Neutrophil (primary cell): ENCODE data around the gene MDM4.

Experiments used
- H3K27ac ChIP-seq: fragments of 200-600 bp; sonication (generic); 2 replicates; pipeline ENCODE4 v1.5.1; 2016; ENCODE audit warnings: mild to moderate bottlenecking, moderate library complexity
- H3K27me3 ChIP-seq: fragments of 200-600 bp; sonication (generic); 2 replicates; pipeline ENCODE4 v1.6.0; 2016; ENCODE audit warnings: mild to moderate bottlenecking
- H3K36me3 ChIP-seq: fragments of 200-600 bp; sonication (generic); 2 replicates; pipeline ENCODE4 v1.5.1; 2017
- H3K4me1 ChIP-seq, 2 experiments: fragments of 200-600 bp in 1 of 2; sonication (generic) in 1 of 2; 1 replicate in 1 of 2; 2 replicates in 1 of 2; pipeline versions ENCODE4 v1.5.1 to v1.6.1; 2013 to 2016; ENCODE audit warnings: low read depth in 1 of 2, low read length in 1 of 2, mild to moderate bottlenecking in 1 of 2, moderate library complexity in 1 of 2; ENCODE audit not compliant: control insufficient read depth in 1 of 2, insufficient read depth in 1 of 2
- H3K4me3 ChIP-seq, 2 experiments: fragments of 200-600 bp in 1 of 2; sonication (generic) in 1 of 2; 1 replicate in 1 of 2; 2 replicates in 1 of 2; pipeline ENCODE4 v1.5.1; 2013 to 2016; ENCODE audit warnings: low read depth in 1 of 2, low read length in 1 of 2, mild to moderate bottlenecking in 1 of 2, moderate library complexity in 1 of 2
- H3K9me3 ChIP-seq: fragments of 200-600 bp; sonication (generic); 2 replicates; pipeline ENCODE4 v1.5.1; 2016
- TF ChIP-seq, protein P1 (sequence below): fragments of 200-600 bp; sonication (generic); IDR thresholded peaks from 2 replicates; pipeline ENCODE4 v1.5.1; 2016; ENCODE audit warnings: antibody characterized with exemption

MDM4 gene

DNA sequence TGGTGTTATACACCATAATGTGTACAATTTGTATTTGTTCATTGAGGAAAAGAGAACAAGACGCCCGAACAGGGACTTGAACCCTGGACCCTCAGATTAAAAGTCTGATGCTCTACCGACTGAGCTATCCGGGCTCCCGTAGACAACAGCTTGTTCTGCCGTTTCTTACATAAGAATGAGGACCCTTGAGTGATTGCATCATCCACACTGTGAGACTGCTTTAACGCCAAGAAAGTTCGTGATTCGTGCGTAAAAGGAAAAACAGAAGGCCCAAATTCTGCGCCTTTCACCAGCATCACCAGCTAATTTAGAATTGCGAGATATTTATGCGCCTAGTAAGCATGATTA lies 9.3 kb upstream of the MDM4 start:
- H3K27ac ChIP-seq, result peak overlapping the region; percentile 82
- no peaks in the 10 kb centered on the region for H3K9me3 ChIP-seq
- peak overlapping the region; percentile 34 to 46 for H3K4me3 ChIP-seq
- H3K36me3 ChIP-seq, result no peaks in the 10 kb centered on the region
- TF ChIP-seq, protein P1, sequence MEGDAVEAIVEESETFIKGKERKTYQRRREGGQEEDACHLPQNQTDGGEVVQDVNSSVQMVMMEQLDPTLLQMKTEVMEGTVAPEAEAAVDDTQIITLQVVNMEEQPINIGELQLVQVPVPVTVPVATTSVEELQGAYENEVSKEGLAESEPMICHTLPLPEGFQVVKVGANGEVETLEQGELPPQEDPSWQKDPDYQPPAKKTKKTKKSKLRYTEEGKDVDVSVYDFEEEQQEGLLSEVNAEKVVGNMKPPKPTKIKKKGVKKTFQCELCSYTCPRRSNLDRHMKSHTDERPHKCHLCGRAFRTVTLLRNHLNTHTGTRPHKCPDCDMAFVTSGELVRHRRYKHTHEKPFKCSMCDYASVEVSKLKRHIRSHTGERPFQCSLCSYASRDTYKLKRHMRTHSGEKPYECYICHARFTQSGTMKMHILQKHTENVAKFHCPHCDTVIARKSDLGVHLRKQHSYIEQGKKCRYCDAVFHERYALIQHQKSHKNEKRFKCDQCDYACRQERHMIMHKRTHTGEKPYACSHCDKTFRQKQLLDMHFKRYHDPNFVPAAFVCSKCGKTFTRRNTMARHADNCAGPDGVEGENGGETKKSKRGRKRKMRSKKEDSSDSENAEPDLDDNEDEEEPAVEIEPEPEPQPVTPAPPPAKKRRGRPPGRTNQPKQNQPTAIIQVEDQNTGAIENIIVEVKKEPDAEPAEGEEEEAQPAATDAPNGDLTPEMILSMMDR, result no peak
- H3K4me1 ChIP-seq, result peaks cover 38 to 46% of the 10 kb centered on the region in 2 experiments
- H3K27me3 ChIP-seq, result no peaks in the 10 kb centered on the region

DNA sequence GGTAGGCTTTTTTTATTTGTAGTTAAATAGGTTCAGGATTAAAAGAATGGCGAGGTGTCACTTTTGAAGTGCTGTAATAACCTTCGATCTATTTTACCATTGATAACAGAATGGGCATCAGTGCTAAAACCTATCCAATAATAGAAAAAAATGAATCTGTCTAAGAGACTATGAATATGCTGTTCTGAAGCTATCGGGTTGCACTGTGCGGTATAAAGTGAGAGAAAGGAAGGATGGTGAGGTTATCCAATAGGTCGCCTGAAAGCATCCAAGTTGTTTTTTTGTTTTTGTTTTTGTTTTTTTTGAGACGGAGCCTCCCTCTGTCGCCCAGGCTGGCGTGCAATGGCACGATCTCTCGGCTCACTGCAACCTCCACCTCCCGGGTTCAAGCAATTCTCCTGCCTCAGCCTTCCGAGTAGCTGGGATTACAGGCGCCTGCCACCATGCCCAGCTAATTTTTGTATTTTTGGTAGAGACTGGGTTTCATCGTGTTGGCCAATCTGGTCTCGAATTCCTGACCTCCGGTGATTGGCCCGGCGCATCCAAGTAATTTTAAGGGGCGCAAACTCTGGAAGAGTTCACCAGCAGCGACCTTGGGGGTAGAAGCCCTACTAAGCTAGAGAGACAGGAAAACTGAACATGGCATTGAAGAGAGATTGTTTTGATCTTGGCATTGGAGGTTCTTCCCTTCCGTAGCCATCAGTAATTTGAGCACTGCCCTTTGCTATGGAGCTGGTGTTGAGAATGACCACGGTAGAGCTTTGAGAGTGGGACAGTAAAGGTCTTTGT lies 8.7 kb upstream of the MDM4 start:
- TF ChIP-seq, protein P1, result no peak

GRCh38 chr1:204509186-204509635 lies 7.0 kb upstream of the MDM4 start:
- no peak overlapping the region for H3K4me3 ChIP-seq
- H3K27me3 ChIP-seq, result no peaks in the 10 kb centered on the region
- TF ChIP-seq, protein P1, result no peak
- H3K36me3 ChIP-seq, result no peaks in the 10 kb centered on the region
- H3K9me3 ChIP-seq, result no peaks in the 10 kb centered on the region
- no peak overlapping the region for H3K27ac ChIP-seq
- H3K4me1 ChIP-seq, result peaks cover 54 to 58% of the 10 kb centered on the region in 2 experiments

More for the DNA sequence above, 8.7 kb upstream of the MDM4 start:
- peak overlapping the region; percentile 82 for H3K27ac ChIP-seq
- H3K4me1 ChIP-seq, result peaks cover 43 to 52% of the 10 kb centered on the region in 2 experiments
- H3K9me3 ChIP-seq, result no peaks in the 10 kb centered on the region
- no peaks in the 10 kb centered on the region for H3K36me3 ChIP-seq
- no peaks in the 10 kb centered on the region for H3K27me3 ChIP-seq
- H3K4me3 ChIP-seq, result peak overlapping the region; percentile 34 to 46

GRCh38 chr1:204511366-204511765 lies 4.8 kb upstream of the MDM4 start:
- Histone ChIP-seq H3K27me3 (no peaks in the 10 kb centered on the region), H3K9me3 (no peaks in the 10 kb centered on the region), H3K4me1 (peaks cover 61 to 67% of the 10 kb centered on the region in 2 experiments), H3K27ac (peak overlapping the region; percentile 99), H3K4me3 (no peak overlapping the region), H3K36me3 (no peaks in the 10 kb centered on the region)
- TF ChIP-seq, protein P1, result no peak

GRCh38 chr1:204513117-204513716 lies 3.0 kb upstream of the MDM4 start:
- Histone ChIP-seq H3K9me3 (no peaks in the 10 kb centered on the region), H3K4me3 (peak overlapping the region; percentile 49 to 59), H3K27ac (peak overlapping the region; percentile 99), H3K36me3 (no peaks in the 10 kb centered on the region), H3K4me1 (peaks cover 64 to 66% of the 10 kb centered on the region in 2 experiments), H3K27me3 (no peaks in the 10 kb centered on the region)
- TF ChIP-seq, protein P1, result no peak
